GF-D8 (cell line): ENCODE data around the gene CUX1.
"Not testable (repeated sequence)": the region's sequence is repeated elsewhere in the genome, so short reads cannot be mapped to it uniquely, and the experiment has no call there.

Experiments used
- DNase-seq: peaks from one replicate; lab custom pipeline; 2025; lab: John Stamatoyannopoulos, UW

The CUX1 gene

GRCh38 chr7:101817471-101818286, at the start of gene CUX1:
Gene CUX1 (plus strand): TSS chr7:101817626. CDS start chr7:101817640, 14 bp downstream.
- peak; percentile 80 for DNase-seq

- DNase-seq, result no peak
Observed at GRCh38 chr7:101768280-101768679, 49.1 kb upstream of the CUX1 start.

- DNase-seq, result no peak
Observed at GRCh38 chr7:101770466-101770865, 47.0 kb upstream of the CUX1 start.

DNA sequence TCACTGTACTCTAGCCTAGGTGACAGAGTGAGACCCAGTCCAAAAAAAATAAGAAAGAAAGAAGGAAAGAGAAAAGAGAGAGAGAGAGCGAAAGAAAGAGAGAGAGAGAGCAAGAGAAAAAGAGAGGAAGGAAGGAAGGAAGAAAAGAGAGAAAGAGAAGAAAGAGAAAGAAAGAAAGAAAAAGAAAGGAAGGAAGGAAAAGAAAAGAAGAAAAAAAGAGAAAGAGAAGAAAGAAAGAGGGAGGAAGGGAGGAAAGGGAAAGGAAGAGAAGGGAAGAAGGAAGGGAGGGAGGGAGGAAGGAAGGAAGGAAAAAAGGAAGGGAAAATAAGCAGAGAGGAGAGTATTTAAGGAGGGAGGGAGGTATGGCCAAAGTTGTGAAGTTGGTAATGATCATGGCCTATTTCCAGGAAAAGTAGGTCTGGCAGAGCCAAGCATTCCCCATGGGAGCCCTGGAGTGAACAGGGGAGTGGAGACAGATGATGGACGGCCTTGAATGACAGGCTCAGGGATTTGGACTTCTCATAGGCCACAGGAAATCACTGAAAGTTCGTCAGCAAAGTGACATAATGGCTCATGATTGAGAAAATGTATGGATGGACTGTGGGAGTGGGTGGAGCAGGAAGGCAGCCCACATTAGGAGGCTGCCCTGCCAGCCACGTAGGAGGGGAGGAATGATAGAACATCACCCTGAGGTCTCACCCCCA, 44.8 kb upstream of the CUX1 start:
- DNase-seq, result no peak

DNA sequence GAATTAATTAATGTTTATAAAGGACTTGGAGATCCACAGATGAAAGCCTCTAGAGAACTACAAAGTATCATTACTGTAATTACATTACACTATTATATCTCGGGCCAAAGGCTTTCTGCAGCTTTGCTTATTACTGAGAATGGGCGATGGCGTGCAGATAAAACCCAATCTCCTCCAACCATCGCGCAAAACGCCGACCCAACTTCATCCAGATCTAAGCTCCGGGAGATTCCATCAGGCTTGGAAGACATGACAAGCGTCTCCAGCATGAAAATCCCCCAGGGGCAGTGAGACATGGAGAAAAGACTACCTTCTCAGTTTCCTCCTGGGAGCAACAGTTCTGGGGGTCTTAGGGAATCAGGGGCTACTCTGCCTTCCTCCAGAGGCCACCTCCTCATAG, 42.2 kb upstream of the CUX1 start:
- no peak for DNase-seq

DNA sequence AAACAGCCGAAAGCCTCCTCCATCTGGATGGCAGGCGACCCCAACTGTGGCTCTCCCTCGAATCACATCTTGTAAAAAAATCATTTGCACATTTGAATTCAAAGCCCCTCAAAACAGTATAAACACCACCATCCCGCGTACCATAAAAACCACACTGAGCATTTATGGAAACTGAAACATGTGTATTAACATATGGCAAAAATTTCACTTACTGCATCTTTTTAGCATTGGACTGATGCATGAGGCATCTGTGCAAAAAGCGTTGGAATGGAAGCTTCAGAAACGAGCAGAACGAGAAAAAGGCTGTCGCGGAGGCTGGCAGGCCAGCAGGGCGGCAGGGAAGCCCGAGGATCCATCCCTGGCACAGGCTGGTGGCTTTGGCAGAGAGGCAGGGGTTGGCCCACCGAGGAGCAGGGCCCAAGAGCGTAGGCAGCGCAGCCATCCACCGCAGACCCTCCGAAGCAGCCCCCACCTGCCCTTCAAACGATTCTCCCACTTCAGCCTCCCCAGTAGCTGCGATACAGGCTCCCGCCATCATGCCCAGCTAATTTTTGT, 39.3 kb upstream of the CUX1 start:
- no peak for DNase-seq

DNA sequence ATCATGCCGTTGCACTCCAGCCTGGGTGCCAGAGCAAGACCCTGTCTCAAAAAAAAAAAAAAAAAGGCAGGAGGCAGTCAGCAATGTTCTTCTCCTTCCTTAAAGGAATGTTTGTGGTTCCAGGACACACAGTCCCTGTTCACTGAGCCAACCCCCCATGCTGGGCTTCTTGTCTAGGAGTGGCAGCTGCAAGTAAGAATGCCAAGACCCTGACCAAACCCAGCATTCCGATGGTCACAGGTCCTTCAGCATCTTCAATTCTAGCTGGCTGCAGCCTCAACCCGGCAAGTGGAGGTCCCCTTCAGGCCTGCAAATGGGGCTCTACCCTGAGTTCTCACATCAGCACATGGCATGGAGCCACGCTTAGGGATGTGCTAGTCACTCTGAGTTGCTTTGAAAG, 38.2 kb upstream of the CUX1 start:
- no peak for DNase-seq

GRCh38 chr7:101780281-101780680, 37.1 kb upstream of the CUX1 start:
- DNase-seq, result no peak

DNA sequence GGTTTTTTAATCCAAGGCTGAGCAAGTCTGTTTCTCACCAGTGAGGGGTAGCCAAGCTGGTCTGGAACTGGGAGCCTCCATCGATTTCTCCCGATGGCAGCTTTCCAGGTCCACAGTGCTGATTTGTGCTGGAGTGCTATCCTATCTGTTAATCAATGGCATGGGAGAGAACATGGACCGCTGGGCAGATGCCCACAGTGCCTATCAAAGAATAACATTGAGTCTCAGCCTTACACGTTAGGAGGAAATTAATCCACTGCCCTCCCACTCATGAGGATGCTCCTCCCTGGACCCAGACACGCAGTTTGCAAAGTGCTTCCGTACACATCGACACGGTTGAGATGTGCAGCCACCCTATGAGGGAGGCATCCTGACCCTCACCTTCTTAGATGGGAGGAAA, 36.0 kb upstream of the CUX1 start:
- DNase-seq, result no peak

DNA sequence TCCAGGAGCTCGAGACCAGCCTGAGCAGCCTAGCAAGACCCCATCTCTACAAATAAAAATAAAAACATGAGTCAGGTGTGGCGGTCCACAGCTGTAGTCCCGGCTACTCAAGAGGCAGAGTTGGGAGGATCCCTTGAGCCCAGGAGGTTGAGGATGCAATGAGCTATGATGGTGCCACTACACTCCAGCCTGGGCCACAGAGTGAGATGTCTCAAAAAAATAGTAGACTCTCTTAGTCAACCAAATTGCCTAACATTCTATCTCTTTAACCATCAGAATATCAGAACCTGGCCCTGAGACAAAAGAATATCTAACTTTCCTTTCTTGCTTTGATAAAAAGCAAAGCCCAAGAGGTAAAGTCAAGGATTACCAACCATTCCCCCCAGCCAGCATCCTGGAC, 35.0 kb upstream of the CUX1 start:
- no peak for DNase-seq

DNA sequence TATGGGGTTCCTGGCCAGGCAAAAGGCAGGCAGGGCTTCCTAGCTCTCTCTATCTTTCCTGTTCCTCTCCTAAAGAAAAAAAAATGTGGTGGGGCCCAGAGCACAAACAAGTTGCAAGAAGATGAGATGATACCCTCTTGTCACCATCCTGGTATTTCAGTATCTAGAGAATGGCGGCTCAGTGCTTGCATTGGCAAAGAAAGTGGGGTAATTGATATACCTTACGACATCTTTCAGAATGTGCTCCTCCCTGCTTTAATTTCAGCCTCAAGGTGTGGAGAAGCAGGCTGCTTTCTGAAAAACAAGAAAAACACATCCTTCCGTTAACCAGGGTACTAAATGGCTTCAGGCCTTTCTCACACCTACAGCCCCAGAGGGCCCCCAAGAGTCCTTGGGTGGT, 34.5 kb upstream of the CUX1 start:
- no peak for DNase-seq

DNA sequence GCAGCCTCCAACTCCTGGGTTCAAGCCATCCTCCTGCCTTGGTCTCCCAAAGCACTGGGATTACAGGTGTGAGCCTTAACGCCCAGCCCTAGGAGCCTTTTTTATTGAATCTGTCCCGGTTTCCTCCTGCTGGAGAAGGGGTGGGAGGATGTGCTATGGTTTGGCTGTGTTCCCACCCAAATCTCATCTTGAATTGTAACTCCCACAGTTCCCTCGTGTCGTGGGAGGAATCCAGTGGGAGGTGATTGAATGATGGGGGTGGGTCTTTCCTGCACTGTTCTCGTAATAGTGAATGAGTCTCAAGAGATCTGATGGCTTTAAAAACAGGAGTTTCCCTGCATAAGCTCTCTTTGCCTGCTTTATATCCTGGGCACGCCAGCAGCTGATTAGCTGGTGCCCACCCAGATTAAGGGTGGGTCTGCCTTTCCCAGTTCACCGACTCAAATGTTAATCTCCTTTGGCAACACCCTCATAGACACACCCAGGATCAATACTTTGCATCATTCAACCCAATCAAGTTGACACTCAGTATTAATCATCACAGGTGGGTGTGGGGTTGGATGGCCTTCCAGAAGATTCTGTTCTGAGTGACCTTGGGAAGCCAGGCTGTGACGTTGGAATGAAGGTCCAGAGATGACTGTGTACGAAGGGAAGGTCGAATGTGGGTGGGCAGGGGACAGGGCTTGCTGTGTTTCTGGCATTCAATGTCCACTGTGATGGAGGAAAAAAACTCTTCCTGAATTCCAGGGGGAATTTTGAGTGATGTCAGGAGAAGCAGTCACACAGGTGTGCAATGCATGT, 33.8 kb upstream of the CUX1 start:
- DNase-seq, result no peak

DNA sequence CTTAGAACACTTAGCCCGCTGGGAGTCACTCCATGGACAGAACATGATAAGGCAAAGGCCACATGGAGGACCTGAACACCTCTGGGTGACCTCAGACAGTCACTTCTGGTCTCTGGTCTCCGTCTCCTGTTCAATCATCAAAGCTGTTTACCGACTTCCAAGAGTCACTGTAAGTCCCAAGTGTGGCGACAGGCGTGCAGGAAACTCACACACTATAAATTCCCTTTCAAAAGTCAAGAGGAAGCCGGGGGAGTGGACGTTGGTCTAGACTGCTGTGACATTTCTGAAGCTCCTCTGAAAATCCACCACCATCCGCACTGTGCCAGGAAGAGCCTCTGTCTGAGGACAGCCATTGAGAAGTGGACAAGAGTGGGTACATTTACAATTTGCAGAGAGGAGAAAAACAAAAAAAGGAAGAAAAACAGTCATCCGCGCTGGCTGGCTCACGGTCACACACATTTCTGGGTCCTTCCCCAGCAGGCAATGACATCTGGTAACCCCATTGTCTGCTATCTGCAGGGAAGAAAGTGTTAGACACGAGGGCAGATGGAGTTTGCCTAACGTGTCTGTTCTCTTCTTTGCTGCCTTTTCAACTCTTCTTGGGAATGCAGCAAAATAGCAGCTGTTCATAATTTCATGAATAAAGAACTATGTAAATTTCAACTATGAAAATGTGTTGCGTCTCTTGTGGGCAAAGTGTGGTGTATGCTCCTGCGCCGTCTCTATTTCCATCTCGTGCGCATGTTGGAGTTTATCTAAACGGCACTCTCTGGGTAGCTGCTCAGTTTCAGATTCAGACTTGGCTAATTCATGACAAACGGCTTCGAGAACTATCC, 32.9 kb upstream of the CUX1 start:
- DNase-seq, result peak; percentile 52

GRCh38 chr7:101787864-101788263, 29.6 kb upstream of the CUX1 start:
- DNase-seq, result no peak

DNA sequence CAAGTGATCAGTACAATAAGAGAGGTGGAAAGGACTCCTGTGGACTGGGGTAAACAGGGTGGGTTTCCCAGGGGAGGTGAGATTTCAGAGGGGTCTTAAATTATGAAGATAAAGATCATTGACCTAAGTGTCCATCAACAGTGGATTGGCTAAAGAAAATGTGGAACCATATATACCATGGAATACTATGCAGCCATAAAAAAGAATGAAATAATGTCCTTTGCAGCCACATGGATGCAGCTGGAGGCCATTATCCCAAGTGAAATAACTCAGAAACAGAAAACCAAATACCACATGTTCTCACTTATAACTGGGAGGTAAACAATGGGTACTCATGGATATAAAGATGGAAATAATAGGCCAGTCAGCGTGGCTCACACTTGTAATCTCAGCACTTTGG, 28.9 kb upstream of the CUX1 start:
- no peak for DNase-seq

- DNase-seq, result no peak
Observed at GRCh38 chr7:101790566-101791293, 26.7 kb upstream of the CUX1 start.

- DNase-seq, result no peak
Observed at GRCh38 chr7:101792051-101792681, 25.3 kb upstream of the CUX1 start.

- not testable (repeated sequence) for DNase-seq
Observed at GRCh38 chr7:101792682-101793071, 24.7 kb upstream of the CUX1 start.

- DNase-seq, result no peak
Observed at GRCh38 chr7:101795461-101795860, 22.0 kb upstream of the CUX1 start.

DNA sequence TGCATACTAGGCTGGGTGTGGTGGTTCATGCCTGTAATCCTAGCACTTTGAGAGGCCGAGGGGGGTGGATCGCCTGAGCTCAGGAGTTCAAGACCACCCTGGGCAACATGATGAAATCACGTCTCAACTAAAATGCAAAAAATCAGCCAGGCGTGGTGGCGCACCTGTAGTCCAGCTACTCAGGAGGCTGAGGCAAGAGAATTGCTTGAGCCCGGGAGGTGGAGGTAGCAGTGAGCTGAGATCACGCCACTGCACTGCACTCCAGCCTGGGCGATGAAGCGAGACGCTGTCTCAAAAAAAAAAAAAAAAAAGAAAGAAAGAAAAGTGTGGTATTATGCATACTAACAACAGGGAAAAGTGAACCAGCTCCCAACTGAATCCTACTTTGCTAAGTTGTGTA, 19.3 kb upstream of the CUX1 start:
- not testable (repeated sequence) for DNase-seq
